SK-N-SH (cell line): ENCODE results near the gene AGAP1. TPM values are rescaled to one million over a fixed set of nuclear protein-coding genes. Genes with fewer than 3 reads are reported as not detected.

Experiments
- CTCF ChIA-PET: fragments of 300-600, 350-600 bp; formaldehyde crosslinking; extraction: SDS; loops from one replicate; lab custom pipeline; 2021; lab: Yijun Ruan, JAX
- POLR2A ChIA-PET: fragments of 350-600 bp; sonication (Branson Sonifier 250); formaldehyde crosslinking; extraction: SDS; loops from one replicate; lab custom pipeline; 2020; ENCODE audit warnings: antibody characterized with exemption, inconsistent platforms; lab: Yijun Ruan, JAX
- DNase-seq: peaks from one replicate; pipeline ENCODE4 v3.0.0; 2012
- H2AFZ ChIP-seq: fragments of 200-600 bp; sonication (generic); 2 replicates; pipeline ENCODE4 v1.8.1; 2016; ENCODE audit warnings: antibody characterized with exemption, mild to moderate bottlenecking, low read depth
- H3F3A ChIP-seq: fragments of 200-600 bp; sonication (generic); replicated peaks from 2 replicates; pipeline ENCODE3; 2016; ENCODE audit warnings: antibody characterized with exemption, mild to moderate bottlenecking; ENCODE audit not compliant: insufficient read depth
- H3K27ac ChIP-seq, 2 experiments: fragments of 200-500 bp in 1 of 2; fragments of 200-600 bp in 1 of 2; sonication (Bioruptor generic) in 1 of 2; sonication (generic), shearing (Covaris generic) in 1 of 2; 2 replicates each; pipeline versions ENCODE4 v1.5.1 to v1.6.1; 2014 to 2016; ENCODE audit warnings: low read depth in 2 of 2, inconsistent platforms in 1 of 2, low read length in 1 of 2, mild to moderate bottlenecking in 1 of 2, mixed read lengths in 1 of 2
- H3K27me3 ChIP-seq: fragments of 200-600 bp; sonication (generic), shearing (Covaris generic); 2 replicates; pipeline ENCODE4 v1.6.1; 2016; ENCODE audit warnings: mixed run types; ENCODE audit not compliant: insufficient read depth
- H3K36me3 ChIP-seq, 2 experiments: fragments of 200-500 bp in 1 of 2; fragments of 200-600 bp in 1 of 2; sonication (Bioruptor generic) in 1 of 2; sonication (generic) in 1 of 2; replicated peaks in 1 of 2; 2 replicates each; pipeline versions ENCODE3 to v1.5.1; 2014 to 2016; ENCODE audit warnings: low read length in 1 of 2, mild to moderate bottlenecking in 1 of 2; ENCODE audit not compliant: insufficient read depth in 2 of 2, control insufficient read depth in 1 of 2
- H3K4me1 ChIP-seq, 2 experiments: fragments of 200-500 bp in 1 of 2; fragments of 200-600 bp in 1 of 2; sonication (Bioruptor generic) in 1 of 2; sonication (generic), shearing (Covaris generic) in 1 of 2; 2 replicates each; pipeline versions ENCODE4 v1.5.1 to v1.6.1; 2014 to 2016; ENCODE audit warnings: low read depth in 1 of 2, low read length in 1 of 2, mixed run types in 1 of 2; ENCODE audit not compliant: insufficient read depth in 2 of 2, control insufficient read depth in 1 of 2
- H3K4me2 ChIP-seq: fragments of 200-600 bp; sonication (generic), shearing (Covaris generic); 2 replicates; pipeline ENCODE4 v1.6.1; 2017; ENCODE audit warnings: mixed run types
- H3K4me3 ChIP-seq, 2 experiments: fragments of 200-500 bp in 1 of 2; fragments of 200-600 bp in 1 of 2; sonication (Bioruptor generic) in 1 of 2; sonication (generic), shearing (Covaris generic) in 1 of 2; 2 replicates each; pipeline versions ENCODE4 v1.5.1 to v1.8.1; 2014 to 2016; ENCODE audit warnings: low read depth in 2 of 2, inconsistent platforms in 1 of 2, low read length in 1 of 2, mild to moderate bottlenecking in 1 of 2, mixed read lengths in 1 of 2, moderate library complexity in 1 of 2
- H3K79me2 ChIP-seq: fragments of 200-600 bp; sonication (generic); 2 replicates; pipeline ENCODE4 v1.8.1; 2017; ENCODE audit warnings: mild to moderate bottlenecking; ENCODE audit not compliant: insufficient read depth
- H3K9ac ChIP-seq: fragments of 200-600 bp; sonication (generic); 2 replicates; pipeline ENCODE4 v1.6.1; 2017; ENCODE audit warnings: mixed run types
- H3K9me2 ChIP-seq: fragments of 200-600 bp; sonication (generic); 2 replicates; pipeline ENCODE4 v1.6.1; 2017; ENCODE audit warnings: mixed run types
- H3K9me3 ChIP-seq: fragments of 200-600 bp; sonication (generic); 2 replicates; pipeline ENCODE4 v1.6.1; 2017; ENCODE audit warnings: mixed run types, mild to moderate bottlenecking, moderate library complexity
- H4K20me1 ChIP-seq: fragments of 200-600 bp; sonication (generic); 2 replicates; pipeline ENCODE4 v1.6.1; 2017; ENCODE audit warnings: mild to moderate bottlenecking, mixed run types; ENCODE audit not compliant: insufficient read depth
- CTCF ChIP-seq: fragments of 200-600 bp; sonication (generic); IDR thresholded peaks from 2 replicates; pipeline ENCODE4 v1.6.1; 2017; ENCODE audit warnings: antibody characterized with exemption, mild to moderate bottlenecking, moderate library complexity
- FOSL2 ChIP-seq: IDR thresholded peaks from 2 replicates; pipeline ENCODE4 v1.4.0; 2012; ENCODE audit warnings: low read depth, mild to moderate bottlenecking, moderate library complexity, borderline replicate concordance
- FOXM1 ChIP-seq: IDR thresholded peaks from 2 replicates; pipeline ENCODE4 v1.4.0; 2012; ENCODE audit warnings: low read depth, mild to moderate bottlenecking
- IRF3 ChIP-seq: fragments of 150-350 bp; IDR thresholded peaks from 2 replicates; pipeline ENCODE4 v1.6.1; 2016; ENCODE audit warnings: mild to moderate bottlenecking, low read depth, low read length
- NFIC ChIP-seq: IDR thresholded peaks from 2 replicates; pipeline ENCODE4 v1.4.0; 2012; ENCODE audit warnings: borderline replicate concordance
- RAD21 ChIP-seq: IDR thresholded peaks from 2 replicates; pipeline ENCODE4 v1.6.1; 2012; ENCODE audit warnings: mild to moderate bottlenecking, low read length
- RXRA ChIP-seq: IDR thresholded peaks from 2 replicates; pipeline ENCODE4 v1.4.0; 2012; ENCODE audit warnings: low read depth, mild to moderate bottlenecking, borderline replicate concordance
- SMC3 ChIP-seq: IDR thresholded peaks from 2 replicates; pipeline ENCODE4 v1.6.1; 2012; ENCODE audit warnings: low read depth, low read length, improper control_type of control experiment
- TEAD4 ChIP-seq: IDR thresholded peaks from 2 replicates; pipeline ENCODE4 v1.4.0; 2012; ENCODE audit warnings: mild to moderate bottlenecking, borderline replicate concordance; ENCODE audit not compliant: insufficient read depth
- YY1 ChIP-seq: IDR thresholded peaks from 2 replicates; pipeline ENCODE4 v1.4.0; 2012; ENCODE audit warnings: low read depth, mild to moderate bottlenecking
- WGBS: methylation state at CpG from one replicate; pipeline ENCODE4 v1.1.6; 2017; ENCODE audit warnings: low lambda C conversion rate; 5-methylcytosine and 5-hydroxymethylcytosine counted together
- polyA plus RNA-seq, 3 experiments: library from polyadenylated mRNA; depleted of rRNA; stranded (reverse); fragments of >200 nt; gene quantifications; 2 replicates each; pipeline ENCODE4 v1.2.3, GENCODE V29; 2012

The AGAP1 gene
- polyA plus RNA-seq, 1 of the 3 experiments (the other 2 are of a cell fraction), result 8.8 TPM

GRCh38 chr2:235863414-235863813, 369.6 kb downstream of the AGAP1 start:
- no peak overlapping the region for H2AFZ ChIP-seq
- H3K4me2 ChIP-seq, result no peak overlapping the region
- no peaks in the 10 kb centered on the region for H3K79me2 ChIP-seq
- no peaks in the 10 kb centered on the region for H3K9me3 ChIP-seq
- ChIA-PET CTCF (no interaction called here), POLR2A (no interaction called here)
- TF ChIP-seq SMC3 (no peak), IRF3 (no peak), RXRA (no peak), TEAD4 (no peak), RAD21 (no peak), CTCF (no peak), FOXM1 (no peak), NFIC (no peak), YY1 (no peak)
- WGBS, result 100% methylated on average over 6 of the region's 11 CpGs
- H3K36me3 ChIP-seq, result no peaks in the 10 kb centered on the region
- no peak overlapping the region for H3K4me3 ChIP-seq
- no peak for DNase-seq
- H3K9me2 ChIP-seq, result no peaks in the 10 kb centered on the region
- no peak overlapping the region for H3K9ac ChIP-seq
- H3F3A ChIP-seq, result no peaks in the 10 kb centered on the region
- H3K4me1 ChIP-seq, result peaks cover 0 to 13% of the 10 kb centered on the region in 2 experiments; a peak in 1 of 4 replicates
- no peak overlapping the region for H3K27ac ChIP-seq
- H4K20me1 ChIP-seq, result no peaks in the 10 kb centered on the region
- H3K27me3 ChIP-seq, result no peaks in the 10 kb centered on the region

- H3F3A ChIP-seq, result no peaks in the 10 kb centered on the region
- no peak overlapping the region for H3K9ac ChIP-seq
- peaks cover 0 to 13% of the 10 kb centered on the region in 2 experiments; a peak in 1 of 4 replicates for H3K4me1 ChIP-seq
- CTCF ChIA-PET, result no interaction called here
- no peak for DNase-seq
- no peaks in the 10 kb centered on the region for H4K20me1 ChIP-seq
- TF ChIP-seq FOSL2 (no peak), TEAD4 (no peak)
- H3K4me3 ChIP-seq, result no peak overlapping the region
- no peaks in the 10 kb centered on the region for H3K27me3 ChIP-seq
- H3K27ac ChIP-seq, result no peak overlapping the region
- WGBS, result 95% methylated on average over 17 of the region's 17 CpGs
- no peak overlapping the region for H3K4me2 ChIP-seq
- H3K9me3 ChIP-seq, result no peaks in the 10 kb centered on the region
- H3K79me2 ChIP-seq, result no peaks in the 10 kb centered on the region
- H3K36me3 ChIP-seq, result no peaks in the 10 kb centered on the region
- no peaks in the 10 kb centered on the region for H3K9me2 ChIP-seq
- POLR2A ChIA-PET, result no interaction called here
- no peak overlapping the region for H2AFZ ChIP-seq
These were observed 370.5 kb downstream of the AGAP1 start for GRCh38 chr2:235864302-235864701.
